GM23338 (cell line): ENCODE results near the gene TP53I3. TPM values are rescaled to one million over a fixed set of nuclear protein-coding genes. Genes with fewer than 3 reads are reported as not detected.

Experiments
- ATAC-seq: fragments of 200-7000 bp; cut with Tn5 transposase; 3 replicates; pipeline ENCODE4 v1.9.1; 2020
- DNase-seq: peaks from one replicate; pipeline ENCODE4 v3.0.0-alpha.2; 2015; ENCODE audit warnings: low spot score
- H2AFZ ChIP-seq: fragments of 200-600 bp; sonication (generic); 2 replicates; pipeline ENCODE4 v1.8.0; 2016; ENCODE audit warnings: antibody characterized with exemption, mild to moderate bottlenecking, moderate library complexity
- H3F3A ChIP-seq: fragments of 200-600 bp; sonication (generic); replicated peaks from 2 replicates; pipeline ENCODE4 v1.8.0; 2017; ENCODE audit warnings: antibody characterized with exemption, mixed run types, low read depth
- H3K27ac ChIP-seq: fragments of 200-600 bp; sonication (generic); 2 replicates; pipeline ENCODE4 v1.6.1; 2016; ENCODE audit warnings: low read depth
- H3K27me3 ChIP-seq: fragments of 200-600 bp; sonication (generic); 2 replicates; pipeline ENCODE4 v1.8.0; 2016; ENCODE audit warnings: mild to moderate bottlenecking, mixed run types, moderate library complexity; ENCODE audit not compliant: insufficient read depth
- H3K36me3 ChIP-seq: fragments of 200-600 bp; sonication (generic); 2 replicates; pipeline ENCODE4 v1.8.0; 2016; ENCODE audit warnings: mild to moderate bottlenecking; ENCODE audit not compliant: insufficient read depth
- H3K4me1 ChIP-seq: fragments of 200-600 bp; sonication (generic); 2 replicates; pipeline ENCODE4 v1.8.0; 2016; ENCODE audit warnings: mild to moderate bottlenecking, moderate library complexity; ENCODE audit not compliant: insufficient read depth
- H3K4me2 ChIP-seq: fragments of 200-600 bp; sonication (generic); 2 replicates; pipeline ENCODE4 v1.7.1; 2017; ENCODE audit warnings: mixed run types
- H3K4me3 ChIP-seq: fragments of 200-600 bp; sonication (generic); 2 replicates; pipeline ENCODE4 v1.6.1; 2016; ENCODE audit warnings: mixed run types
- H3K79me2 ChIP-seq: fragments of 200-600 bp; sonication (generic); replicated peaks from 2 replicates; pipeline ENCODE4 v1.8.0; 2017; ENCODE audit warnings: mild to moderate bottlenecking; ENCODE audit not compliant: insufficient read depth
- H3K9me2 ChIP-seq: fragments of 200-600 bp; sonication (generic); 2 replicates; pipeline ENCODE4 v1.8.0; 2017; ENCODE audit not compliant: insufficient read depth
- H4K20me1 ChIP-seq: fragments of 200-600 bp; sonication (generic); replicated peaks from 2 replicates; pipeline ENCODE4 v1.8.0; 2017; ENCODE audit warnings: mild to moderate bottlenecking; ENCODE audit not compliant: insufficient read depth
- H3K27ac Mint-ChIP-seq: 2 replicates; pipeline ENCODE4 v1.8.0; 2020; ENCODE audit warnings: inconsistent platforms, mild to moderate bottlenecking, moderate library complexity, mixed read lengths
- H3K27me3 Mint-ChIP-seq: 3 replicates; pipeline ENCODE4 v1.8.0; 2022; ENCODE audit warnings: low read depth, mild to moderate bottlenecking, moderate library complexity, mixed read lengths, inconsistent platforms; ENCODE audit not compliant: insufficient read depth, poor library complexity
- H3K36me3 Mint-ChIP-seq: 3 replicates; pipeline ENCODE4 v1.8.0; 2021; ENCODE audit warnings: low read depth, mild to moderate bottlenecking, inconsistent platforms, moderate library complexity, mixed read lengths
- H3K4me1 Mint-ChIP-seq: 3 replicates; pipeline ENCODE4 v1.8.0; 2020; ENCODE audit warnings: mild to moderate bottlenecking, inconsistent platforms, mixed read lengths
- H3K4me3 Mint-ChIP-seq: 3 replicates; pipeline ENCODE4 v1.8.0; 2021; ENCODE audit warnings: moderate library complexity, mild to moderate bottlenecking, inconsistent platforms, mixed read lengths
- H3K9me3 Mint-ChIP-seq: 3 replicates; pipeline ENCODE4 v1.8.0; 2020; ENCODE audit warnings: moderate library complexity, mild to moderate bottlenecking, inconsistent platforms, mixed read lengths
- ETS1 ChIP-seq: IDR thresholded peaks from 2 replicates; pipeline ENCODE4 v1.6.1; 2016; ENCODE audit warnings: antibody characterized with exemption
- POLR2AphosphoS5 ChIP-seq: IDR thresholded peaks from 2 replicates; pipeline ENCODE4 v1.6.1; 2016; ENCODE audit warnings: antibody characterized with exemption, low read depth
- ZNF331 ChIP-seq: fragments of 250-450 bp; sonication (Bioruptor Pico); IDR thresholded peaks from 2 replicates; pipeline ENCODE4 v1.5.0; 2020; ENCODE audit warnings: low read depth, mild to moderate bottlenecking, moderate library complexity
- ZNF462 ChIP-seq: fragments of 250-450 bp; sonication (Bioruptor Pico); IDR thresholded peaks from 2 replicates; pipeline ENCODE4 v1.5.0; 2020; ENCODE audit warnings: mild to moderate bottlenecking, moderate library complexity
- polyA plus RNA-seq: library from polyadenylated mRNA; unstranded; fragments of >200 nt; fragmentation: Nextera tagmentation; extraction: Ambion mirVana; gene quantifications from 2 replicates; pipeline ENCODE4 v1.2.1, GENCODE V29; 2016
- total RNA-seq: library from RNA; depleted of rRNA; stranded (reverse); fragments of >200 nt; shearing (Covaris generic); gene quantifications from 2 replicates; pipeline ENCODE4 v1.2.3, GENCODE V29; 2014
- TF ChIP-seq, protein P1 (sequence below), 2 experiments: fragments of 200-600 bp in 1 of 2; sonication (generic) in 1 of 2; conservative IDR thresholded peaks; 2 replicates each; pipeline versions ENCODE4 v1.5.1 to v1.6.1; 2016 to 2017; ENCODE audit warnings: antibody characterized with exemption in 2 of 2, low read depth in 2 of 2, mild to moderate bottlenecking in 2 of 2, moderate library complexity in 1 of 2

Gene TP53I3
- total and polyA plus RNA-seq, 2 experiments from 2014 or later: 27.8 to 36.5 TPM

GRCh38 chr2:24083567-24084385 lies 858 bp downstream of the TP53I3 start:
- H3K36me3 Mint-ChIP-seq: peaks cover 49% of the 10 kb centered on the region
- TF ChIP-seq, protein P1, sequence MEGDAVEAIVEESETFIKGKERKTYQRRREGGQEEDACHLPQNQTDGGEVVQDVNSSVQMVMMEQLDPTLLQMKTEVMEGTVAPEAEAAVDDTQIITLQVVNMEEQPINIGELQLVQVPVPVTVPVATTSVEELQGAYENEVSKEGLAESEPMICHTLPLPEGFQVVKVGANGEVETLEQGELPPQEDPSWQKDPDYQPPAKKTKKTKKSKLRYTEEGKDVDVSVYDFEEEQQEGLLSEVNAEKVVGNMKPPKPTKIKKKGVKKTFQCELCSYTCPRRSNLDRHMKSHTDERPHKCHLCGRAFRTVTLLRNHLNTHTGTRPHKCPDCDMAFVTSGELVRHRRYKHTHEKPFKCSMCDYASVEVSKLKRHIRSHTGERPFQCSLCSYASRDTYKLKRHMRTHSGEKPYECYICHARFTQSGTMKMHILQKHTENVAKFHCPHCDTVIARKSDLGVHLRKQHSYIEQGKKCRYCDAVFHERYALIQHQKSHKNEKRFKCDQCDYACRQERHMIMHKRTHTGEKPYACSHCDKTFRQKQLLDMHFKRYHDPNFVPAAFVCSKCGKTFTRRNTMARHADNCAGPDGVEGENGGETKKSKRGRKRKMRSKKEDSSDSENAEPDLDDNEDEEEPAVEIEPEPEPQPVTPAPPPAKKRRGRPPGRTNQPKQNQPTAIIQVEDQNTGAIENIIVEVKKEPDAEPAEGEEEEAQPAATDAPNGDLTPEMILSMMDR (conservative IDR thresholded peaks at IDR 0.05; ENCODE audit: low read depth in 2 of 2): peak in 1 of 2 experiments; percentile 15; a peak in 1 of 4 replicates
- TF ChIP-seq POLR2AphosphoS5 (peak; percentile 61), ZNF331 (CRISPR knock-in tag) (no peak)
- peak overlapping the region; percentile 74 for H3K4me2 ChIP-seq

GRCh38 chr2:24082787-24083566 lies 1.7 kb downstream of the TP53I3 start:
- Histone ChIP-seq H3K79me2 (peaks cover 4% of the 10 kb centered on the region), H3K9me2 (no peaks in the 10 kb centered on the region), H3K27ac (peak overlapping the region; percentile 96), H3K4me1 (peaks cover 18% of the 10 kb centered on the region), H3K36me3 (peaks cover 12% of the 10 kb centered on the region), H2AFZ (no peak overlapping the region), H3K4me3 (peak overlapping the region; percentile 57), H3K27me3 (no peaks in the 10 kb centered on the region), H3K4me2 (peak overlapping the region; percentile 74), H3F3A (peaks cover 15% of the 10 kb centered on the region), H4K20me1 (no peaks in the 10 kb centered on the region)
- H3K27ac Mint-ChIP-seq: peak overlapping the region; percentile 97
- peak overlapping the region; percentile 86 for H3K4me3 Mint-ChIP-seq
- H3K4me1 Mint-ChIP-seq: peaks cover 22% of the 10 kb centered on the region
- TF ChIP-seq ETS1: no peak
- TF ChIP-seq ZNF331 (CRISPR knock-in tag): no peak
- no peak for TF ChIP-seq ZNF462 (CRISPR knock-in tag)
- no peaks in the 10 kb centered on the region for H3K9me3 Mint-ChIP-seq
- DNase-seq (no peak), ATAC-seq (no peak)
- H3K27me3 Mint-ChIP-seq: peaks cover 10% of the 10 kb centered on the region
- H3K36me3 Mint-ChIP-seq: peaks cover 52% of the 10 kb centered on the region

More at GRCh38 chr2:24083567-24084385, 858 bp downstream of the TP53I3 start:
- peaks cover 11% of the 10 kb centered on the region for H3K4me1 ChIP-seq
- H3K27me3 ChIP-seq: no peaks in the 10 kb centered on the region
- peak overlapping the region; percentile 20; the same call in 1 of the 2 replicates for H2AFZ ChIP-seq
- H3K9me2 ChIP-seq: no peaks in the 10 kb centered on the region
- ATAC-seq (peak; percentile 79), DNase-seq (peak; percentile 93)
- Mint-ChIP-seq H3K4me1 (peaks cover 19% of the 10 kb centered on the region), H3K4me3 (peak overlapping the region; percentile 86), H3K27me3 (peaks cover 10% of the 10 kb centered on the region), H3K27ac (peak overlapping the region; percentile 97), H3K9me3 (no peaks in the 10 kb centered on the region)
- H4K20me1 ChIP-seq: no peaks in the 10 kb centered on the region
- H3K27ac ChIP-seq: peak overlapping the region; percentile 96
- peak overlapping the region; percentile 57 for H3K4me3 ChIP-seq
- H3F3A ChIP-seq: peaks cover 15% of the 10 kb centered on the region; the same call in 1 of the 2 replicates
- H3K36me3 ChIP-seq: peaks cover 12% of the 10 kb centered on the region
- H3K79me2 ChIP-seq: peaks cover 4% of the 10 kb centered on the region
